ENCODE measurements around the gene DXO.
A peak's percentile ranks its signal among the peaks of the same experiment; 100 is the strongest.
"Not testable (repeated sequence)": the region's sequence is repeated elsewhere in the genome, so short reads cannot be mapped to it uniquely, and the experiment has no call there.

Gene DXO

GRCh38 chr6:31956796-31957195 is 15.1 kb downstream of the DXO start:
- DNase-seq: no peak

DNA sequence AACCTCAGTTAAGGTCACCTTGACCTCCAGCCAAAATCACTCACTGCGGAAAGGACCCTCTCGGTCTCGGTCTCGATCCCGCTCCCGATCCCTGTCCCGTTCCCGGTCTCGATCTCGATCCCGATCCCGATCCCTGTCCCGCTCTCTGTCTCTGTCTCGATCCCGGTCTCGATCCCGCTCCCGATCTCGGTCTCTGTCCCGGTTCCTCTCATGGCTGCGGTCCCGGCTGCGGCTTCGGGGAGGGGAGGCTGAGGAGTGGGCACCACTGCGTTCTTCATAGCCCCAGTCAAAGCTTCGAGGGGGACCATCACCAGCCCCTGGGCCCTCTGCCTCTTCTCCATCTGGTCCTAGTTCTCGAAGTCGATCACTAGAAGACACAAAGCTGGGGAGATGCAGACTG is 17.4 kb downstream of the DXO start:
- no peak for DNase-seq

DNA sequence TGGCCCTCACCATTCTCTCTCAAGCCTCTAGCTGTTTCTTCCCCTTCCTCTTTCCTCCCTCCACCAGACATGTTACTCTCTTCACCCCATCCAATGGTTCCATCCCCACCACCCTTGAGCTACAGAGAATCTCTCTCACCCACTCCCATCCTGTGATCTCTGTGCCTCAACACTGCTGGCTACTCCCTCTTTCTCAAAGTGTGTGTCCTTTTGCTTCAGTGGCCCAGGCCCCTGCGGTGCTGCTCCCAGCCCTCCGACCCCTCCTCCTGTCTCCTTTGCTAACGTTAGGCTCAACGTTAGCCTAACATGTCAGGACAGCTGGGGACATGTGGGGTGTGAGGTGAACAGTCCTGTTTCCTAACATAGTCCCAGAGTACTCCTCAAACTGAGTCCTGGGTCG is 19.0 kb downstream of the DXO start:
- DNase-seq: no peak

GRCh38 chr6:31952140-31952805 is 19.7 kb downstream of the DXO start:
- peak; percentile 39 to 66 for DNase-seq

DNA sequence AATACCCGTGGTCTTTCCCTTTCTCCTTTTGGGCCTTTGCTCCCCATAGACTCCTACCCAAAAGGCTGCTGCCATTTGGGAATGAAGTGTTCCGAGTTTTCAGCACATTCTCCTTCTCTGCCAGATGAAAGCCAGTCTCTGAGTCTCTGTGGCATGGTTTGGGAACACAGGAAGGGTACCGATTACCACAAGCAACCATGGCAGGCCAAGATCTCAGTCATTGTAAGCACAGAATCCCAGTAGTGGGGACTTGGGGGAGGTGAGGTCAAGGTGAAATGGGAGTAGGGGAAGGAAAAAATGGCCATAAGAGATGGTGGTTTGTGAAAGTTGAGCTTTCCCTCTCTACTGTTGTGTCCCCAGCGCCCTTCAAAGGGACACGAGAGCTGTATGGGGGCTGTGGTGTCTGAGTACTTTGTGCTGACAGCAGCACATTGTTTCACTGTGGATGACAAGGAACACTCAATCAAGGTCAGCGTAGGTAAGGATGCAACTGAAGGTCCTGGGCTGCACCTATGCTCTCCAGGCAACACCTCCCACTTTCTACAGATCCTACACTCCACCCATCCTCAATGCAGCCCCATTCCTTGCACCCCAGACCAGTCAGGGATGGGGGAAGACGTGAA is 21.9 kb downstream of the DXO start:
- DNase-seq: no peak

DNA sequence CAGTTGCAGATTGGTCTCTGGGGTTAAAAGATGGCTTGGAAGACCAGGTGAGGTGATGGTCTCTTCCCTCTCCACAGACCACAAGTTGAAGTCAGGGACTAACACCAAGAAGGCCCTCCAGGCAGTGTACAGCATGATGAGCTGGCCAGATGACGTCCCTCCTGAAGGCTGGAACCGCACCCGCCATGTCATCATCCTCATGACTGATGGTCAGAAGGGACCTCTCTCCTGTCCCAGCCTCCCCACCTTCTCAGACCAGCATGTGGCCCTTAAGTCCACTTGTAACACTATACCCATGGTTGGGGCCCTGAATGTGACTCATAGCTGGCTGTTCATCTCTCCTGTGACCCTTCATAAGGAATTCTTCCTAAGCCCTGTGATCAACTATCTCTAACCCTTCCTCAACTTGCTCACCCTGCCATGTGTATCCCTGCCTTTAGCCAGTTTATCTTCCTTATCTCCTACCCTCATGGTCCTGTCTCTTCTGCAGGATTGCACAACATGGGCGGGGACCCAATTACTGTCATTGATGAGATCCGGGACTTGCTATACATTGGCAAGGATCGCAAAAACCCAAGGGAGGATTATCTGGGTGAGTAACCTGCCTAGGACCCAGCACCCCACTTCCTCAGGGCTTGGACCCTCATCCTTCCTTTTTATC is 23.1 kb downstream of the DXO start:
- no peak for DNase-seq

DNA sequence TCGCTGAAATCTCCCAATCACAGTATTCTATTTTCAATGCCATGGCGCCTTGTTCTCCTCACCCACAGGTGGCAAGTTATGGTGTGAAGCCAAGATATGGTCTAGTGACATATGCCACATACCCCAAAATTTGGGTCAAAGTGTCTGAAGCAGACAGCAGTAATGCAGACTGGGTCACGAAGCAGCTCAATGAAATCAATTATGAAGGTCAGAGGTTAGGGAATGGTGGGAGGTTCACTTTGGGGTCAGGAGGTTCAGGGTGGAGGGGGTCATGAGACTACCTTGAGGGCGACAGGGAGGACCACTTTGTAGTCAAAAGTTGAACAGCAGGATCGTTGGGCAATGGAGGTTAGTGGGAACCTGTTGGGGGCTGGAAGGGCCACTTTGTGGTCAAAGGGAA is 23.6 kb downstream of the DXO start:
- DNase-seq: no peak

DNA sequence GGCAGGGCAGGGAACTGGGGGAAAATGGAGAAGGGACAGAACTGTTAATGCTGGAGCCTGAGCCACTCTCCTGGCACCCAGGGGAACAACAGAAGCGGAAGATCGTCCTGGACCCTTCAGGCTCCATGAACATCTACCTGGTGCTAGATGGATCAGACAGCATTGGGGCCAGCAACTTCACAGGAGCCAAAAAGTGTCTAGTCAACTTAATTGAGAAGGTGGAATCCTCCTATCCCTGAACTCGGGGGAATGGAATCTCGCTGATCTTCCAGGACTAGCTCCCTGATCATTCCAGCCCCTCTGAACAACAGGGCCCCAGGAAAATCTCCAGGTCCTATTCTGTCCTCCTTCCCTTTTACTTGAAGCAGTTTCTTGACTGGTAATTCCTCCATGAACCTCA is 24.1 kb downstream of the DXO start:
- no peak for DNase-seq

- DNase-seq: no peak
These were observed 24.8 kb downstream of the DXO start for GRCh38 chr6:31947070-31947675.

DNA sequence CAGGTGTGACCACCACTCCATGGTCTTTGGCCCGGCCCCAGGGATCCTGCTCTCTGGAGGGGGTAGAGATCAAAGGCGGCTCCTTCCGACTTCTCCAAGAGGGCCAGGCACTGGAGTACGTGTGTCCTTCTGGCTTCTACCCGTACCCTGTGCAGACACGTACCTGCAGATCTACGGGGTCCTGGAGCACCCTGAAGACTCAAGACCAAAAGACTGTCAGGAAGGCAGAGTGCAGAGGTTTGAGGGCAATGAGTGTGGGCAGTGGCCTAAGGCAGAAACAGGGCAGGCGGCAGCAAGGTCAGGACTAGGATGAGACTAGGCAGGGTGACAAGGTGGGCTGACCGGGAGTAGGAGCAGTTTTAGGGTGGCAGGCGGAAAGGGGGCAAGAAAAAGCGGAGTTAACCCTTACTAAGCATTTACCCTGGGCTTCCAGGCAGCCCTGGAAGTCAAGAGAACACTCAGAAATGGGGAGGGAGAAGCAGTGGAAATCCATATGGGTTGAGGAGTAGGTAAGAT is 25.5 kb downstream of the DXO start:
- DNase-seq: no peak

GRCh38 chr6:31945507-31946369 is 26.2 kb downstream of the DXO start, which contains the start of gene CFB:
Gene CFB, plus strand, starts transcription at chr6:31946095. Its CDS starts 127 bp downstream, at chr6:31946222.
- DNase-seq: no peak

- no peak for DNase-seq
These were observed 26.8 kb downstream of the DXO start for GRCh38 chr6:31945154-31945506.

- no peak for DNase-seq
These were observed 28.2 kb downstream of the DXO start for GRCh38 chr6:31943742-31944141.

DNA sequence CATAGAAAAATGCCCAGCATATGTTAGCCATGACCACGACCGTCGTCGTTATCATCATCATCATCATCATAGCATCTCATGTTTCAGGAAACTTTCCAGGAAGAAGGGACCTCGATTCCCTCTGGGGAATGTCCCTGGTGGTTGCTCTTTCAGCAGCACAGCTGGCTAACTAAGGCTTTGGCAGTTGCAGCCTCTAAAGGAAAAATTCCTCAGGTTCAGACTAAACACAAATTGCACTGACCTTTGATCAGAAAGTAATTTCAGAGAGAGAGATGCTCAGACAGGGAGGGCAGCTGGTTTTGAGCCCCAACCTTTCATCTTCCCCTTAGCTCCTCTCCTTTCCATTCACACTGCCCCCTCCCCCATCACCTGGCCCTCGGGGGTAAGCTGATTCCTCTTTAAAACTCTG is 31.7 kb downstream of the DXO start:
- no peak for DNase-seq

- DNase-seq: no peak
These were observed 36.1 kb downstream of the DXO start for GRCh38 chr6:31935823-31936222.

DNA sequence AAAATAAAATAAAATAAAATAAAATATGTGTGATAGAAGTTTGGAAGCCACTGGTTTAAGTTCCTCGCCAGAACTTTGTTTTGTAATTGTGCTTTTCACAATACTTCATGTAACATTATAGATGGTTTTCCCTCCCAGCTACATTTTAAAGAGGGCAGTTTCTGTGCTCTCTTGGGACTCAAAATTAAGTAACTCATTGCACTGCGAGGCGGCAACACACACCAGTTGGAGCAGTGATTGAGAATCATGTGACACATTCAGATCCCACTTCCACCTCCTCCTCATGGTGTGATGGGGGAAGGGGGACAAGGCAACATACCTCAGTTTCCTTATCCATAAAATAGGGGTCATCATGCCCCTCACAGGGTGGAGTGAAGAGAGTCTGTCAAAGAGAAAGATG is 36.9 kb downstream of the DXO start:
- DNase-seq: no peak

GRCh38 chr6:31933537-31933936 is 38.4 kb downstream of the DXO start:
- DNase-seq: no peak

DNA sequence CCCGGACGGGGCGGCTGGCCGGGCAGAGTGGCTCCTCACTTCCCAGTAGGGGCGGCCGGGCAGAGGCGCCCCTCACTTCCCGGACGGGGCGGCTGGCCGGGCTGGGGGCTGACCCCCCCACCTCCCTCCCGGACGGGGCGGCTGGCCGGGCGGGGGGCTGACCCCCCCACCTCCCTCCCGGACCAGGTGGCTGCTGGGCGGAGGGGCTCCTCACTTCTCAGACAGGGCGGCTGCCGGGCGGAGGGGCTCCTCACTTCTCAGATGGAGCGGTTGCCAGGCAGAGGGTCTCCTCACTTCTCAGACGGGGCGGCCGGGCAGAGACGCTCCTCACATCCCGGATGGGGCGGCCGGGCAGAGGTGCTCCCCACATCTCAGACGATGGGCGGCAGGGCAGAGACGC is 39.8 kb downstream of the DXO start:
- not testable (repeated sequence) for DNase-seq

DNA sequence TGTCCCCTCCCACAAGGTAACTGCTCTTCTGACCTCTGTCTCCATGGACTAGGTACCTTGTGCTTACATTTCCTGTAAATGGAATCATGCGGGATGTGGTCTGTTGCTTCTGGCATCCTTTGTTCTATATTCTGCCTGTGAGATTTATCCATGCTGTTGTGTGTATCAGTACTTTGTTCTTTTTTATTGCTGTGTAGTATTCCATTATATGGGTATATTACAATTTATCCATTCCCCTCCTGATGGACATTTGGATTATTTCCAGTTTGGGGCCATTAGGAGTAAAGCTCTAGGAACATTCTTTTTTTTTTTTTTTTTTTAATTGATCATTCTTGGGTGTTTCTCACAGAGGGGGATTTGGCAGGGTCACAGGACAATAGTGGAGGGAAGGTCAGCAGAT is 41.0 kb downstream of the DXO start:
- no peak for DNase-seq

- DNase-seq: no peak
These were observed 43.3 kb downstream of the DXO start for GRCh38 chr6:31928672-31928939.

- DNase-seq: no peak
These were observed 43.9 kb downstream of the DXO start for GRCh38 chr6:31927863-31928671.

DNA sequence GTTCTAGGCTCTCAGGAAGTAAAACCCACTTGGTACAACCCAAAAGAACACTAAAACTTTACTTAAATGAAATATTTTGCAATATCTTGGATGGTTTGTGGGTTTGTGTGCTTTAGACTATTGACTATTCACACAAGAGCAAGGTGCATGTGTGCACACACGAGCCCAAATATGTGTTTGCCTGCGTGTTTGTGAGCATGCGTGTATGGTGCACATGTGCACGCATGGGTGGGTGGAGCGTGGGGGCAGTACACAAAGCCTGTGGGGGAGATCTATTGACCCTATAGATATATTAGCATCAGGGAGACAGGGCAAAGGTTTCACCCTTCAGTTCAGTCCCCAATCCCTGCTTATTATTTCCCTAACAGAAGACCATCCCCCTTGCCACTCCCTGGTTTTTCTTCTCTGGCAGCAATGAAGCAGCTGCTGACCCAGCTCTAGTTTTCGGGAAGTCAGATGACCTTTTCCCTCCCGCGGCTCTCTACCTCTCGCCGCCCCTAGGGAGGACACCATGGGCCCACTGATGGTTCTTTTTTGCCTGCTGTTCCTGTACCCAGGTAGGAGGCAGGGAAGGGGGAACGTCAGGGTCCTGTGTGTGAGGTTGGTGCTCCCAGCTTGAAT is 44.6 kb downstream of the DXO start, which contains the start of gene C2:
C2 (plus strand) TSS at position 476 of the 621 bp plus-strand sequence; CDS start at position 512, 36 bp downstream.
- DNase-seq: no peak
